Duodenal mucosa (tissue), 2 donors: ENCODE results near the gene JADE2.
"Not testable (repeated sequence)": the region's sequence is repeated elsewhere in the genome, so short reads cannot be mapped to it uniquely, and the experiment has no call there.

Experiments used
- H3K27ac ChIP-seq: one replicate; pipeline ENCODE4 v1.7.0; 2013; ENCODE audit warnings: low read depth, low read length
- H3K27me3 ChIP-seq, 2 donors: one replicate each; pipeline ENCODE4 v1.7.0; 2013; ENCODE audit warnings: low read length in 2 of 2, control low read depth in 1 of 2; ENCODE audit not compliant: insufficient read depth in 2 of 2, control insufficient read depth in 1 of 2
- H3K36me3 ChIP-seq, 2 donors: one replicate each; pipeline ENCODE4 v1.7.0; 2013; ENCODE audit warnings: low read length in 2 of 2, control low read depth in 1 of 2; ENCODE audit not compliant: insufficient read depth in 2 of 2, control insufficient read depth in 1 of 2
- H3K4me1 ChIP-seq, 2 donors: one replicate each; pipeline ENCODE4 v1.7.0; 2013; ENCODE audit warnings: low read length in 2 of 2, control low read depth in 1 of 2; ENCODE audit not compliant: insufficient read depth in 2 of 2, control insufficient read depth in 1 of 2
- H3K4me3 ChIP-seq, 2 donors: one replicate each; pipeline ENCODE4 v1.7.0; 2013; ENCODE audit warnings: low read length in 2 of 2, low read depth in 1 of 2
- H3K9ac ChIP-seq, 2 donors: one replicate each; pipeline ENCODE4 v1.7.0; 2013; ENCODE audit warnings: low read length in 2 of 2, low read depth in 1 of 2
- H3K9me3 ChIP-seq, 2 donors: one replicate each; pipeline ENCODE4 v1.7.0; 2013; ENCODE audit warnings: low read length in 2 of 2, control low read depth in 1 of 2; ENCODE audit not compliant: control insufficient read depth in 1 of 2

JADE2 gene

DNA sequence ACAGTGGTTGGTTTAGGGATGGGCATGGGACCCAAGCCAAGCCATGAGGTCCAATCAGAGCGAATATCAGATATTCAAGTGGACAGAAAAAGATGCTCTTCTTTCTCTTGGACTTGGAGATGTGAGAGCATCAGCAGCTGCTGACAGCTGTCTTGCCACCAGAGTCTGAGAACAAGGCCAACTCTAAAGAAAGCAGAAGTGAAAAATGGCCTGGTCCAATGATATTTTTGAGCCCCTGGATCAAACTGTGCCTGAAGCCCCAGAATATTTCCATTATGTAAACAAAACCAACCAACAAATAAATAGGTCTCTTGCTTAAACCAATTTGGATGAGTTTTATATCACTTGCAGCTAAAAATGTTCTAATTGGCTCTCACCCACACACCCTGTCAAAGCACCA is 30.7 kb upstream of the JADE2 start:
- H3K4me1 ChIP-seq = no peaks in the 10 kb centered on the region
- H3K27me3 ChIP-seq = no peaks in the 10 kb centered on the region
- no peak overlapping the region for H3K27ac ChIP-seq
- H3K4me3 ChIP-seq = no peak overlapping the region
- H3K9me3 ChIP-seq = no peaks in the 10 kb centered on the region
- H3K36me3 ChIP-seq = no peaks in the 10 kb centered on the region
- H3K9ac ChIP-seq = no peak overlapping the region

DNA sequence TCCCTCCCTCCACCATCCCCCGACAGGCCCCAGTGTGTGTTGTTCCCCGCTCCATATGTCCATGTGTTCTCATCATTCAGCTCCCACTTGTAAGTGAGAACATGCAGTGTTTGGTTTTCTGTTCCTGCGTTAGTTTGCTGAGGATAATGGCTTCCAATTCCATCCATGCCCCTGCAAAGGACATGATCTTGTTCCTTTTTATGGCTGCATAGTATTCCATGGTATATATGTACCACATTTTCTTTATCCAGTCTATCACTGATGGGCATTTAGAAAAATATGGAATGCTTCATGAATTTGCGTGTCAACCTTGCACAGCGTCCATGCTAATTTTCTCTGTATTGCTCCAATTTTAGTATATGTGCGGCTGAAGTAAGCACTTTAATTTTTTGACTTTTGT is 25.6 kb upstream of the JADE2 start:
- not testable (repeated sequence) for H3K9me3 ChIP-seq, H3K27ac ChIP-seq

DNA sequence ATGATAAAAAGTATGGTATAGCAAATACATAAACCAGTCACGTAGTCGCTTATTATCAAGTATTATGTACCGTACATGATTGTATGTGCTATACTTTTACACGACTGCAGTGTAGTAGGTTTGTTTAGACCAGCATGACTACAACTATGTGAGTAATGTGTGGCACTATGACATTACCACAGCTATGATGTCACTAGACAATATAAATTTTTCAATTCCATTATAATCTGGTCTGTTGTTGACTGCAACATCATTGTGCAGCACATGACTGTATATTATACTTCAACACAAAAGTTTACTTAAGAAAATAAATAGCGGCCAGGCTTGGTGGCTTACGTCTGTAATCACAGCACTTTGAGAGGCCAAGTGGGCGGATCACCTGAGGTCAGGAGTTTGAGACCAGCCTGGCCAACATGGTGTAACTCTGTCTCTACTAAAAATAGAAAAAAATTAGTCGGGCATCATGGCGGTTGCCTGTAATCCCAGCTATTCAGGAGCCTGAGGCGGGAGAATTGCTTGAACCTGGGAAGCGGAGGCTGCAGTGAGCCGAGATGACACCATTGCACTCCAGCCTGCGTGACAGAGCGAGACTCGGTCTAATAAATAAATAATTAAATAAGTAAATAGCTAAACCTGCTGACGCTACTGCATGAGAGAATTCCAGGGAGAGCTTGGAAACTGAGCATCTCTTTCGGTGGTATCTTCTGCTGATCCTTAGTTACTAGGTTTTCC is 24.6 kb upstream of the JADE2 start:
- Histone ChIP-seq H3K4me1 (peaks cover 24 to 27% of the 10 kb centered on the region in 2 donors), H3K27me3 (no peaks in the 10 kb centered on the region), H3K27ac (no peak overlapping the region), H3K9me3 (no peaks in the 10 kb centered on the region), H3K9ac (no peak overlapping the region), H3K36me3 (no peaks in the 10 kb centered on the region), H3K4me3 (no peak overlapping the region)

More for the DNA sequence above, 25.6 kb upstream of the JADE2 start:
- peaks cover 19 to 21% of the 10 kb centered on the region in 2 donors for H3K4me1 ChIP-seq
- not testable (repeated sequence) for H3K4me3 ChIP-seq, H3K27me3 ChIP-seq, H3K9ac ChIP-seq, H3K36me3 ChIP-seq

DNA sequence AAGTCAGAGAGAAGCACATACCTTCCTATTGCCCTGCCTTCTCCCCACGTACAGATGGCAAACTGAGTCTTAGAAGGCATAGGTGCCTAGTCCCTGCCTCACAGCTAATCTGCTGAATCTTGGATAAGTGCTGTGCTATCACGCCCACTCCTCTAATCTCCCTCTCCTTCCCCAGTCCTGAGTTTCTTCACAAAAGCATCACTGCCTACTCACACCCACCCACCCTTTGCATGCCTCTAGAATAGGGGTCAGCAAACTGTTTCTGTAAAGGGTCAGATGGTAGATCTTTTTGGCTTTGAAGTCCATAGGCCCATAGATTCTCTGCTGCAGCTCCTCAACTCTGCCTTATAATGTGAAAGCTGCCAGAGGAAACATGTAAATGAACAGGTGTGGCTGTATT is 23.2 kb upstream of the JADE2 start:
- Histone ChIP-seq H3K9me3 (no peaks in the 10 kb centered on the region), H3K36me3 (no peaks in the 10 kb centered on the region), H3K4me3 (no peak overlapping the region), H3K9ac (no peak overlapping the region), H3K4me1 (peaks cover 25 to 31% of the 10 kb centered on the region in 2 donors), H3K27me3 (no peaks in the 10 kb centered on the region), H3K27ac (no peak overlapping the region)

DNA sequence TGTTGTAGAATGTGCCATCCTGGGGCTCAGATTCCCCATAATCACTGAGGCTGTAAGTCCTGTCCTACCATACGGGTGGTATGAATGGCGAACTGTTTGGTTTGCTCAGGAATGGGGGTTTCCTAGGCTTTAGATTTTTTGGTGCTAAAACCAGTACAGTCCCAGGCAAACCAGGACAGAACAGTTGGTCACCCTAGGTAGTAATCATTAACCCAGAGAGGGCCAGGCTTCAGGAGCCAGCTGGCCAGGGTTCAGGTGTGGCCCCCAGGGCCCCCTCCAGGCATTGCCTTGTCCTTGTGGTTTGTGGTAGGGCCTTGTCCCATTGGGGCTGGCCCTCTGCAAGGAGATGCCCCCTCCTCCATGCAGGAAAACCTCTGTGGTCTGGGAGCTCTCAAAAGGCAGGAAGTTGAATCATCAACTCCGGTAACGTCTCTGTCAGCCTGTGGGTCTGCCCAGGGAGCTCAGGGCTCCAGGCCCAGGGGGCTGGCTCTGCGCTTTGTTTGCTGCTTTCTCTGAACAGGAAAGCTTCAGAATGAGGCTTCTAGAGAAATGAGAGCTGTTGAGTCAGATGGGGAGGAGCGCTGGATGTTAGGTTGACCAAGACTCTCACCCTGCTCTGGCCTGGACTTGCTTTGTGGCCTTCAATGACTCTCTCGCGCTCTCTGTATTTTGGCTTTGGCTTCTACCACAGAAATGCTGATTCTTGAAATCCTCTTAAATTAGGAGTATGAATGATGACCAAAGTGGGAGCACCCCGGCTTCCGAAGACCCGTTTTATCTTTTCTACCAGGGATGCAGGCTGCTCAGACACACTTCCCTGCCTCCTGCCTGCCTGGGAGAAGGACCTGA is 22.2 kb upstream of the JADE2 start:
- H3K4me1 ChIP-seq = peaks cover 25 to 31% of the 10 kb centered on the region in 2 donors
- H3K9ac ChIP-seq = peak overlapping the region; percentile 40 to 51
- H3K27ac ChIP-seq = peak overlapping the region; percentile 51

DNA sequence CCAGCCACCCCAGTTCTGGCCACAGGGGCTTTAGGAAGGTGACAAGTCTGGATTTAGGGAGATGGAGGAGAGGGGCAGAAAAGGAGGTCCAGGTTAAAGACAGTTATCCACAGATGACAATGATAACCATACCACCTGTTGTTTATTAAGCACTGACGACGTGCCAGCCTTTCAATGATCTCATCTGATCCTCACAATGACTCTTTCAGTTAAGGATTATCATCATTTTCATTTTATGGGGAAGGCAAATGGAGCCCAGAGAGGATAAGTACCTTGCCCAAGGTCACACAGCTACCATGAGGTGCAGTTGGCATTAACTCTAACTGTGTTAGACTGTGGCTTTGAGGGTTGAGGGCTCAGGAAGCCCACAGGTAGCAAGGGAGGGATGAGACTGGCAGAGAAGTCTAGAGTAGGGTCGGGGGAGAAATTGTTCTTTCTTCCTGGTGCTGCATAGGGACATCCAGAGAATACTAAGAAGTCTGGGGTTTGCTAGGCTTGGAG is 21.5 kb upstream of the JADE2 start:
- Histone ChIP-seq H3K4me1 (peaks cover 30 to 35% of the 10 kb centered on the region in 2 donors), H3K27me3 (no peaks in the 10 kb centered on the region), H3K9ac (peak overlapping the region; percentile 40 to 51), H3K27ac (peak overlapping the region; percentile 51), H3K9me3 (no peaks in the 10 kb centered on the region), H3K4me3 (peak overlapping the region in 1 of 2 donors; percentile 15), H3K36me3 (peaks cover 0 to 3% of the 10 kb centered on the region in 2 donors)

More for the DNA sequence above, 22.2 kb upstream of the JADE2 start:
- no peaks in the 10 kb centered on the region for H3K9me3 ChIP-seq
- peak overlapping the region; percentile 15 to 16 for H3K4me3 ChIP-seq
- no peaks in the 10 kb centered on the region for H3K27me3 ChIP-seq
- H3K36me3 ChIP-seq = no peaks in the 10 kb centered on the region

DNA sequence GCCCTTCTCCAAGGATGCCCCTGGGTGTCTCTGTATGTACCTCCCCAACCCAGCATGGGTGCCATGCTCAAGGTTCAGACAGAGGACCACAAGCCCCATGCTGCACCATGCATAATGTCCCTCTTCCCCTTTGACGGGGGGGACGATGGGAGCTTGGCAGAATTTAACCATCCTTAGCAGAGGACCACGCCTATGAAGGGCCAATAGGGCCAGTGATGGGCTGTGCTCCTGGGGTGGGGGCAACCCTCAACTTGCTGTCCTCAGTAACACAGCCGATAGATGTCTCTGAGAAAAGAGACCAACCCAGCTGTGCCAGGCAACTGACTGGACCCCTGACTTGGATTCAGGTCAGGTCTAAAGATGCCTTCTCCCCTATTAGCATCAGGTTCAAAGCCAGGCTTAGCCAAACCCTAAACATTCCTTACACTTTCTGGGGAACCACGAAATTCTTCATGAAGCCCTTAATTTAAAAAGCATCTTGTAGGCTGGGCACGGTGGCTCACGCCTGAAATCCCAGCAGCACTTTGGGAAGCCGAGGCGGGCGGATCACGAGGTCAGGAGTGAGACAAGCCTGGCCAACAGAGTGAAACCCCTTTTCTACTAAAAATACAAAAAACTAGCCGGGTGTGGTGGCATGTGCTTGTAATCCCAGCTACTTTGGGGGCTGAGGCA is 20.7 kb upstream of the JADE2 start:
- Histone ChIP-seq H3K9ac (peak overlapping the region in 1 of 2 donors; percentile 6), H3K27me3 (no peaks in the 10 kb centered on the region), H3K9me3 (no peaks in the 10 kb centered on the region), H3K4me3 (no peak overlapping the region), H3K27ac (no peak overlapping the region), H3K36me3 (peaks cover 0 to 3% of the 10 kb centered on the region in 2 donors), H3K4me1 (peaks cover 34 to 35% of the 10 kb centered on the region in 2 donors)

DNA sequence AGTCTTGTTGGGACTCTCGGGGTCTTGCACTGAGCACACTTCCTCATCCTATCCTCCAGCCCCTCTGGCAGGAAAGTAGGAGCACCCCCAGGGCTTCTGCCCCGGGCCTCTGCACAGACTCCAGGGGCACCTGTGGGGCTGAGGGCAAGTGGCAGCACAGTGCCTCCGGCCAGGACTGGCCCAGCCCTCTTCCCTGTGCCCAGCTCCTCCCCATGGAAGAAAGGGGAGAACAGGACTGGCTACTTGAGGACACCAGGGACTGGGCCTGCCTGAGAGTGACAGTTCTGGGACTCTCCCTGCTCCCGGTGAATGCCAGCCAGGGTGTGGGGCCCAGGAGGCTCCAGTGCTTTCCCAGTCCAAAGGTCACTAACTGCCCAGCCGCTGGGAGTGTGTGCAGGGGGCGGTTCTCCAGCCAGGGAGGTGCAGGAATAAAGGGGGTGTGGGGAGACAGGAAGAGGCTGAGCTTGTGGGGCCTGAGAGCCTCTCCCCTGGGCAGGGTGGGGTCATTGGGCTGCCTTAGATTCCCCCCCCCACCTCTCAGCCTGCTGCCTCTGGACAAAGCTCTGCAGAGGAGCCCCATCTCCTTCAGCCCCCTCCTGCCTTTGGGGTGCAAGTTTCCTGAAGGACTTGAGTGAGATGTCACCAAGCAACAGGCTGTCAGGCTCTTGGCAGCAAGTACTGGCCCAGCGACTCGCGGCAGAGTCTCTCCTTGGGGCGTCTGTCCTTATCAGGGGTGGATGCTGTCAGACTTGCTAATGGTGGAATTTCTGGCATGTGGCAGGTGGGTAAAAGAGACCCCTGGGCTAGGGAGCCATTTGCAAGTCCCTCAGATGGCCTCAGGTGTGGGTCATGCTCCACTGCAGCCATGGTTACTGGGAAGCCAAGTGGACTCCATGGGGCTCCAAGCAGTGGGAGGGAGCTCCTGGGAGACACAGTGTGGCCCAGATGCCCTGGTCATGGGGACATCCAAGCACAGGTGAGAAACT is 19.1 kb upstream of the JADE2 start:
- no peaks in the 10 kb centered on the region for H3K9me3 ChIP-seq
- no peaks in the 10 kb centered on the region for H3K27me3 ChIP-seq
- peak overlapping the region; percentile 83 for H3K4me3 ChIP-seq
- peaks cover 45 to 48% of the 10 kb centered on the region in 2 donors for H3K4me1 ChIP-seq
- H3K27ac ChIP-seq = peak overlapping the region; percentile 83
- peaks cover 0 to 3% of the 10 kb centered on the region in 2 donors for H3K36me3 ChIP-seq
- peak overlapping the region; percentile 86 to 88 for H3K9ac ChIP-seq

DNA sequence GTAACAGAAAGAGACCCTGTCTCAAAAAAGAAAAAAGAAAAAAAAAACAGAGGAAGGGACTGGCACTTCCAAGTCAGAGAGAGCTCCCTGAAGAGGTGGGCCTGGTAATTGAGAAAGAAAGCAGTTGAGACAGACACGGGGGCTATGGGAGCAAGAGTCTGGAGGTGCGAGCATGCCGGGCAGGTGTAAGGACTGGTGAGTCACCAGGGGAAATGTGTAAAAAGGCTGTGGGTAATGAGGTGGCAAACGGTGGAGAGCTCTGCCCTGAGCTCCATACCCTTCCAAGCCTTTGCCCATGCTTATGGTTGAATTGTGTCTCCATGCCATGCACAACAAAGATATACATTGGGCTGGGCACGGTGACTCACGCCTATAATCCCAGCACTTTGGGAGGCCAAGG is 18.0 kb upstream of the JADE2 start:
- H3K9me3 ChIP-seq = no peaks in the 10 kb centered on the region
- peaks cover 56 to 59% of the 10 kb centered on the region in 2 donors for H3K4me1 ChIP-seq
- no peaks in the 10 kb centered on the region for H3K27me3 ChIP-seq
- H3K27ac ChIP-seq = no peak overlapping the region
- peaks cover 0 to 3% of the 10 kb centered on the region in 2 donors for H3K36me3 ChIP-seq
- peak overlapping the region; percentile 86 to 88 for H3K9ac ChIP-seq
- peak overlapping the region; percentile 83 for H3K4me3 ChIP-seq
